SU-DHL-6 (cell line): ENCODE results near the gene NCKIPSD.

Experiments
- H2AFZ ChIP-seq: fragments of 200-600 bp; sonication (generic); 2 replicates; pipeline ENCODE4 v1.6.1; 2014; ENCODE audit warnings: low read depth, mild to moderate bottlenecking, moderate library complexity, mixed read lengths, antibody characterized with exemption, low read length; ENCODE audit not compliant: severe bottlenecking
- H3F3A ChIP-seq: fragments of 200-600 bp; shearing (Covaris generic); 2 replicates; pipeline ENCODE4 v1.6.0; 2016; ENCODE audit warnings: antibody characterized with exemption, mild to moderate bottlenecking; ENCODE audit not compliant: insufficient read depth
- H3K27ac ChIP-seq: fragments of 200-600 bp; sonication (generic); 2 replicates; pipeline ENCODE4 v1.5.1; 2016; ENCODE audit warnings: low read depth, mild to moderate bottlenecking, low read length, moderate library complexity, mixed read lengths
- H3K27me3 ChIP-seq: fragments of 200-600 bp; sonication (generic), shearing (Covaris generic); 2 replicates; pipeline ENCODE4 v1.6.0; 2014; ENCODE audit warnings: mild to moderate bottlenecking, low read length
- H3K36me3 ChIP-seq: fragments of 200-600 bp; sonication (generic); 2 replicates; pipeline ENCODE4 v1.6.1; 2014; ENCODE audit warnings: mild to moderate bottlenecking, low read length, mixed read lengths
- H3K4me2 ChIP-seq: fragments of 300-600, 200-600 bp; shearing (Covaris generic), sonication (generic); 2 replicates; pipeline ENCODE4 v1.6.0; 2014; ENCODE audit warnings: low read length, low read depth, mild to moderate bottlenecking; ENCODE audit not compliant: poor library complexity, severe bottlenecking
- H3K4me3 ChIP-seq: fragments of 200-600 bp; sonication (generic); 2 replicates; pipeline ENCODE4 v1.5.1; 2014; ENCODE audit warnings: antibody characterized with exemption, low read length, mild to moderate bottlenecking, mixed read lengths; ENCODE audit not compliant: insufficient read depth, poor library complexity, severe bottlenecking
- H3K79me2 ChIP-seq: fragments of 200-600 bp; sonication (generic); 2 replicates; pipeline ENCODE4 v1.6.1; 2014; ENCODE audit warnings: mild to moderate bottlenecking, low read length, moderate library complexity; ENCODE audit not compliant: insufficient read depth
- H3K9ac ChIP-seq: fragments of 200-600 bp; sonication (generic); 2 replicates; pipeline ENCODE4 v1.7.0; 2014; ENCODE audit warnings: mild to moderate bottlenecking, low read length
- H3K9me2 ChIP-seq: fragments of 200-600 bp; sonication (generic); replicated peaks from 2 replicates; pipeline ENCODE4 v1.6.1; 2014; ENCODE audit warnings: low read length; ENCODE audit not compliant: insufficient read depth
- H3K9me3 ChIP-seq: fragments of 200-600 bp; sonication (generic); 2 replicates; pipeline ENCODE4 v1.6.1; 2014; ENCODE audit warnings: low read length, mixed read lengths; ENCODE audit not compliant: insufficient read depth
- H4K20me1 ChIP-seq: fragments of 200-600 bp; sonication (generic); 2 replicates; pipeline ENCODE4 v1.6.1; 2014; ENCODE audit warnings: low read depth, mild to moderate bottlenecking, antibody characterized with exemption, low read length, moderate library complexity, mixed read lengths
- CTCF ChIP-seq: fragments of 200-600 bp; sonication (generic); IDR thresholded peaks from one replicate; pipeline ENCODE4 v1.5.1; 2017; ENCODE audit warnings: antibody characterized with exemption, mild to moderate bottlenecking, low read length, moderate library complexity; ENCODE audit not compliant: insufficient read depth, poor library complexity, severe bottlenecking
- EZH2phosphoT487 ChIP-seq: fragments of 200-600 bp; sonication (generic), shearing (Covaris generic); conservative IDR thresholded peaks from 2 replicates; pipeline ENCODE4 v1.6.1; 2018; ENCODE audit warnings: mild to moderate bottlenecking, antibody characterized with exemption, low read length, moderate library complexity, mixed read lengths

The NCKIPSD gene

GRCh38 chr3:48693826-48694225 lies 8.1 kb upstream of the NCKIPSD start:
- Histone ChIP-seq H3K27me3 (no peaks in the 10 kb centered on the region), H4K20me1 (peaks cover 7% of the 10 kb centered on the region; the same call in 1 of the 2 replicates), H3K27ac (no peak overlapping the region), H3K36me3 (peaks cover 31% of the 10 kb centered on the region; the same call in 1 of the 2 replicates), H3K4me2 (no peak overlapping the region), H3K9me3 (no peaks in the 10 kb centered on the region), H3K9me2 (no peaks in the 10 kb centered on the region), H3K4me3 (no peak overlapping the region), H2AFZ (no peak overlapping the region), H3K79me2 (peaks cover 39% of the 10 kb centered on the region), H3K9ac (no peak overlapping the region), H3F3A (no peaks in the 10 kb centered on the region; the same call in 1 of the 2 replicates)
- TF ChIP-seq CTCF (no peak), EZH2phosphoT487 (no peak)

GRCh38 chr3:48692551-48692950 lies 6.8 kb upstream of the NCKIPSD start:
- Histone ChIP-seq H2AFZ (no peak overlapping the region), H3K27me3 (no peaks in the 10 kb centered on the region), H3K27ac (no peak overlapping the region), H3K9me3 (no peaks in the 10 kb centered on the region), H3K4me2 (no peak overlapping the region), H3K9me2 (no peaks in the 10 kb centered on the region), H3K36me3 (peaks cover 31% of the 10 kb centered on the region; the same call in 1 of the 2 replicates), H3K9ac (no peak overlapping the region), H4K20me1 (peaks cover 7% of the 10 kb centered on the region; the same call in 1 of the 2 replicates), H3K79me2 (peaks cover 26% of the 10 kb centered on the region), H3F3A (peaks cover 10% of the 10 kb centered on the region; the same call in 1 of the 2 replicates), H3K4me3 (no peak overlapping the region)
- TF ChIP-seq EZH2phosphoT487 (no peak), CTCF (no peak)

DNA sequence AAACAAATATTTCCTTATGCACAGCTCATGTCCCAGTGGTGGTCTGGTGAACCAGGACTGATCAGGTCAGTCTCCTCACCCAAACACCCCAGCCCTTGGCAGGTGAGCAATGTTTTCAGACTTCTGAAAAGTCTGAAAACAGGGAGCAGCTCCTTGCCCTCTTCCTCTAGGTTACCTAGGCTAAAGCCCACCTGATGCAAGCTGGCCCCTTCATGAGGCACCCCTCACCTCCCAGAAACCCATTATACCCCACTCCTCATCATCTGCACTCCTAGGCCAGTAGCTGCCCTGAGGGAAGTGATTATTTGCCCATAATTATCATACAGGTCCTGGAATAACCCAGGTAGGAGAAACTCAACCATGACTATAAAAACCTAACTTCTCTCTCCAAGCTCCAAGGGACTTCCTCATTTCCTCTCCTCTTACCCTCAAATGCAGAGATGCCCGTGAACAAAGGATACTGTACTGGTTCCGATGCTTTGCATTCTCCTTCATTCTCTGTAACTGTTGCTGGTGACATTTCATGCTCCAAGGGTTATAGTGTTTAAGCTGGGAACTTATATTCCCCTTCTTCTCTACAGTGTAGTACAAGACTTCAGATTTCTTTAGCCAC lies 5.2 kb upstream of the NCKIPSD start:
- TF ChIP-seq EZH2phosphoT487 (no peak), CTCF (no peak)
- Histone ChIP-seq H3K9ac (no peak overlapping the region), H2AFZ (no peak overlapping the region), H4K20me1 (peaks cover 3% of the 10 kb centered on the region; the same call in 1 of the 2 replicates), H3K27me3 (no peaks in the 10 kb centered on the region), H3F3A (peaks cover 23% of the 10 kb centered on the region), H3K4me3 (no peak overlapping the region), H3K4me2 (no peak overlapping the region), H3K79me2 (peaks cover 11% of the 10 kb centered on the region), H3K27ac (no peak overlapping the region), H3K9me2 (no peaks in the 10 kb centered on the region), H3K9me3 (no peaks in the 10 kb centered on the region), H3K36me3 (peaks cover 27% of the 10 kb centered on the region; the same call in 1 of the 2 replicates)
